ENCODE data around the gene PSEN1. TPM values are rescaled to one million over a fixed set of nuclear protein-coding genes. Genes with fewer than 3 reads are reported as not detected.

Gene PSEN1
- total RNA-seq, 4 donors from 2014 or later: 39.6 to 77.6 (median 47.4) TPM

DNA sequence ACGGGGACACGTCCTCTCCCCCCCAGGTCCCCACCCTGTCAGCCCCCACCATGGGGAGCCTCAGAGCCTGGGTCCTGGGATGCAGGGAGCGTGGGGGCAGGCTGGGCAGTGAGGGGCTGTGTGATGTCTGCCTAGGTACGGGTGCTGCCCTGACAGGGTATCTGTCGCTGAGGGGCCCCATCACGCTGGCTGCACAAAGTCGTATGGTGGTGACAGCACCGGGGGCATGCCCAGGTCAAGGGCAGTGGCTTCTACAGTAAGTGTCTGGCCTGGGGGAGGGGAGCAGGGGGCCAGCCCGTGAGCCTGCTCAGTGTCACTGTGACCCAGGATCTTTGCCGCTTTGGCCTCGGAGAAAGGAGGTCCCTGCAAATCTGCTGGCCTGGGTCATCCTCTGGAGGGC, 124.3 kb downstream of the PSEN1 start:
- Histone ChIP-seq H3K36me3 (peaks cover 0 to 72% (median 0%) of the 10 kb centered on the region in 3 donors), H3K9me3 (no peaks in the 10 kb centered on the region), H3K4me3 (no peak overlapping the region), H3K27me3 (no peaks in the 10 kb centered on the region), H3K27ac (peak overlapping the region in 1 of 4 donors; percentile 30), H3K4me1 (peaks cover 0 to 6% (median 0%) of the 10 kb centered on the region in 4 donors)
- WGBS, 2 donors: 70 to 77% methylated on average over 2 to 11 of the region's 11 CpGs
- no peak for DNase-seq (ENCODE audit: low spot score in 2 of 2)
- no peak for TF ChIP-seq EP300 (IDR thresholded peaks at IDR 0.05)
- no peak for TF ChIP-seq POLR2A (IDR thresholded peaks at IDR 0.05)
- TF ChIP-seq, protein P1, sequence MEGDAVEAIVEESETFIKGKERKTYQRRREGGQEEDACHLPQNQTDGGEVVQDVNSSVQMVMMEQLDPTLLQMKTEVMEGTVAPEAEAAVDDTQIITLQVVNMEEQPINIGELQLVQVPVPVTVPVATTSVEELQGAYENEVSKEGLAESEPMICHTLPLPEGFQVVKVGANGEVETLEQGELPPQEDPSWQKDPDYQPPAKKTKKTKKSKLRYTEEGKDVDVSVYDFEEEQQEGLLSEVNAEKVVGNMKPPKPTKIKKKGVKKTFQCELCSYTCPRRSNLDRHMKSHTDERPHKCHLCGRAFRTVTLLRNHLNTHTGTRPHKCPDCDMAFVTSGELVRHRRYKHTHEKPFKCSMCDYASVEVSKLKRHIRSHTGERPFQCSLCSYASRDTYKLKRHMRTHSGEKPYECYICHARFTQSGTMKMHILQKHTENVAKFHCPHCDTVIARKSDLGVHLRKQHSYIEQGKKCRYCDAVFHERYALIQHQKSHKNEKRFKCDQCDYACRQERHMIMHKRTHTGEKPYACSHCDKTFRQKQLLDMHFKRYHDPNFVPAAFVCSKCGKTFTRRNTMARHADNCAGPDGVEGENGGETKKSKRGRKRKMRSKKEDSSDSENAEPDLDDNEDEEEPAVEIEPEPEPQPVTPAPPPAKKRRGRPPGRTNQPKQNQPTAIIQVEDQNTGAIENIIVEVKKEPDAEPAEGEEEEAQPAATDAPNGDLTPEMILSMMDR (IDR thresholded peaks at IDR 0.05): no peak

DNA sequence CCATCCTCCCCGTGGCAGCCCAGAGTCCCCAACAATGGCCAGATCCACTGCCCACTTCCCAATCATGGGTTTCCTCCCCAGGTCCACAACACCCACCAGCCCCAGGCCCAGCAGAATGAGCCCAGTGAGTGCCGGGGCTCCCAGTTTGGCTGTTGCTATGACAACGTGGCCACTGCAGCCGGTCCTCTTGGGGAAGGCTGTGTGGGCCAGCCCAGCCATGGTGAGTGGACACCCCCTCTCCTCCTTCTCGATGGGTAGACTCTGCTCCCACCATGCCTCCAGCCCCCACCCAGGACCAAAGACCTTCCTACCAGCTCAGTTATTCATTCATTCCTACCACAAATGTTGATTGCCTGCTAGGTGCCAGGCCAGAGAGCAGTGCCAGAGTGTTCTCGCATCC, 124.8 kb downstream of the PSEN1 start:
- peak overlapping the region in 2 of 4 donors; percentile 18 to 30 for H3K27ac ChIP-seq
- peaks cover 0 to 72% (median 0%) of the 10 kb centered on the region in 3 donors for H3K36me3 ChIP-seq
- H3K27me3 ChIP-seq: no peaks in the 10 kb centered on the region
- peaks cover 0 to 6% (median 0%) of the 10 kb centered on the region in 4 donors for H3K4me1 ChIP-seq
- no peak overlapping the region for H3K4me3 ChIP-seq
- TF ChIP-seq EP300 (IDR thresholded peaks at IDR 0.05) (no peak), POLR2A (IDR thresholded peaks at IDR 0.05) (no peak)
- TF ChIP-seq, protein P1 (IDR thresholded peaks at IDR 0.05): no peak
- WGBS, 2 donors: 49 to 54% methylated on average over 6 of the region's 6 CpGs
- DNase-seq (ENCODE audit: low spot score in 2 of 2): no peak
- H3K9me3 ChIP-seq: no peaks in the 10 kb centered on the region

- Histone ChIP-seq H3K27ac (peak overlapping the region in 2 of 4 donors; percentile 18 to 30), H3K36me3 (peaks cover 0 to 79% (median 0%) of the 10 kb centered on the region in 3 donors), H3K4me1 (peaks cover 0 to 6% (median 0%) of the 10 kb centered on the region in 4 donors), H3K9me3 (no peaks in the 10 kb centered on the region), H3K4me3 (no peak overlapping the region), H3K27me3 (no peaks in the 10 kb centered on the region)
- TF ChIP-seq EP300 (IDR thresholded peaks at IDR 0.05): no peak
- TF ChIP-seq, protein P1 (IDR thresholded peaks at IDR 0.05): no peak
- TF ChIP-seq POLR2A (IDR thresholded peaks at IDR 0.05): no peak
- DNase-seq (ENCODE audit: low spot score in 2 of 2): no peak
- 61 to 83% methylated on average over 6 to 13 of the region's 15 CpGs for WGBS, 2 donors
Measured at GRCh38 chr14:73261520-73262426, 125.5 kb downstream of the PSEN1 start.

DNA sequence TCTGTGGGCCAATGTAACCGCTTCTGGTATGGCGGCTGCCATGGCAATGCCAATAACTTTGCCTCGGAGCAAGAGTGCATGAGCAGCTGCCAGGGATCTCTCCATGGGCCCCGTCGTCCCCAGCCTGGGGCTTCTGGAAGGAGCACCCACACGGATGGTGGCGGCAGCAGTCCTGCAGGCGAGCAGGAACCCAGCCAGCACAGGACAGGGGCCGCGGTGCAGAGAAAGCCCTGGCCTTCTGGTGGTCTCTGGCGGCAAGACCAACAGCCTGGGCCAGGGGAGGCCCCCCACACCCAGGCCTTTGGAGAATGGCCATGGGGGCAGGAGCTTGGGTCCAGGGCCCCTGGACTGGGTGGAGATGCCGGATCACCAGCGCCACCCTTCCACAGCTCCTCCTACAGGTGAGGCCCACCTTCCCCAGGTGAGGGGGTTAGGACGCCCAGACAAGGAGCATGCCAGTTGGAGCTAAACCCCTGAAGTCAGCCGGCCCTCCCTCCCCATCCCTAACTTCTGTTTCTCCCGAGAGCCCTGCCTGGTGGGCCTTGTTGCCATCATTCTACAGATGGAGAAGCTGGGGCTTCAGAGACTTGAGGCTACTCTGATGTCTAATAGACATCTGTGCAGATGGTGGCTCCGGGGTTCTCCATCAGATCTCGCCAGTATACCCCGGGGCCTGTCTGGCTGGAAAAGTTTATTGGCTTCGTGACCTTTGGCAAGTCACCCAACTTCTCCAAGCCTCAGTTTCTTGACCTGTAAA, 126.3 kb downstream of the PSEN1 start:
- no peak overlapping the region for H3K4me3 ChIP-seq
- no peak overlapping the region for H3K27ac ChIP-seq
- WGBS, 2 donors: 88 to 93% methylated on average over 10 to 20 of the region's 20 CpGs
- no peaks in the 10 kb centered on the region for H3K9me3 ChIP-seq
- TF ChIP-seq, protein P1 (IDR thresholded peaks at IDR 0.05): no peak
- TF ChIP-seq EP300 (IDR thresholded peaks at IDR 0.05): no peak
- TF ChIP-seq POLR2A (IDR thresholded peaks at IDR 0.05): no peak
- H3K4me1 ChIP-seq: peaks cover 0 to 6% (median 0%) of the 10 kb centered on the region in 4 donors
- no peak for DNase-seq (ENCODE audit: low spot score in 2 of 2)
- H3K36me3 ChIP-seq: peaks cover 0 to 88% (median 0%) of the 10 kb centered on the region in 3 donors
- no peaks in the 10 kb centered on the region for H3K27me3 ChIP-seq

Measured in tibial nerve (tissue), 4 donors.